ENCODE measurements around the gene PDIA5.
A peak's percentile ranks its signal among the peaks of the same experiment; 100 is the strongest.

Gene PDIA5

GRCh38 chr3:123188058-123188457 lies 121.2 kb downstream of the PDIA5 start:
- no peaks in the 10 kb centered on the region for H3K4me1 Mint-ChIP-seq
- no peaks in the 10 kb centered on the region for H3K36me3 Mint-ChIP-seq (ENCODE audit: low read depth)
- no peaks in the 10 kb centered on the region for H3K9me3 Mint-ChIP-seq
- TF ChIP-seq CTCF (IDR thresholded peaks at IDR 0.05; ENCODE audit: unreplicated experiment in 3 of 3) = no peak
- no peak overlapping the region for H3K27ac Mint-ChIP-seq
- no peaks in the 10 kb centered on the region for H3K27me3 Mint-ChIP-seq (ENCODE audit: low read depth)
- H3K4me3 Mint-ChIP-seq = no peak overlapping the region

GRCh38 chr3:123193448-123194101 lies 126.8 kb downstream of the PDIA5 start:
- Mint-ChIP-seq H3K27ac (no peak overlapping the region), H3K27me3 (ENCODE audit: low read depth) (peaks cover 3% of the 10 kb centered on the region), H3K4me1 (no peaks in the 10 kb centered on the region), H3K36me3 (ENCODE audit: low read depth) (no peaks in the 10 kb centered on the region), H3K9me3 (peaks cover 4% of the 10 kb centered on the region), H3K4me3 (no peak overlapping the region)
- no peak for TF ChIP-seq CTCF (IDR thresholded peaks at IDR 0.05; ENCODE audit: unreplicated experiment in 3 of 3)

GRCh38 chr3:123194552-123194951 lies 127.7 kb downstream of the PDIA5 start:
- Mint-ChIP-seq H3K27me3 (ENCODE audit: low read depth) (peaks cover 3% of the 10 kb centered on the region), H3K4me3 (no peak overlapping the region), H3K9me3 (peaks cover 8% of the 10 kb centered on the region), H3K27ac (no peak overlapping the region), H3K36me3 (ENCODE audit: low read depth) (no peaks in the 10 kb centered on the region), H3K4me1 (no peaks in the 10 kb centered on the region)
- TF ChIP-seq CTCF (IDR thresholded peaks at IDR 0.05; ENCODE audit: unreplicated experiment in 3 of 3) = peak; percentile 11 to 46 (median 21)

- H3K4me3 Mint-ChIP-seq = no peak overlapping the region
- no peaks in the 10 kb centered on the region for H3K36me3 Mint-ChIP-seq (ENCODE audit: low read depth)
- H3K9me3 Mint-ChIP-seq = peaks cover 8% of the 10 kb centered on the region
- peaks cover 6% of the 10 kb centered on the region for H3K4me1 Mint-ChIP-seq
- no peak for TF ChIP-seq CTCF (IDR thresholded peaks at IDR 0.05; ENCODE audit: unreplicated experiment in 3 of 3)
- no peak overlapping the region for H3K27ac Mint-ChIP-seq
- H3K27me3 Mint-ChIP-seq (ENCODE audit: low read depth) = peaks cover 3% of the 10 kb centered on the region
These were observed 131.5 kb downstream of the PDIA5 start for GRCh38 chr3:123198372-123198771.

GRCh38 chr3:123201223-123201556 lies 134.4 kb downstream of the PDIA5 start:
- Mint-ChIP-seq H3K9me3 (peaks cover 8% of the 10 kb centered on the region), H3K27ac (peak overlapping the region; percentile 78 to 89 (median 79)), H3K4me1 (peaks cover 6% of the 10 kb centered on the region), H3K4me3 (peak overlapping the region; percentile 89 to 94 (median 90)), H3K36me3 (ENCODE audit: low read depth) (no peaks in the 10 kb centered on the region), H3K27me3 (ENCODE audit: low read depth) (no peaks in the 10 kb centered on the region)
- no peak for TF ChIP-seq CTCF (IDR thresholded peaks at IDR 0.05; ENCODE audit: unreplicated experiment in 3 of 3)

Data from nephron (organoid).